Fibroblast of skin of right biceps (primary cell): ENCODE data around the gene LRRC37A.
A peak's percentile ranks its signal among the peaks of the same experiment; 100 is the strongest.
"Not testable (repeated sequence)": the region's sequence is repeated elsewhere in the genome, so short reads cannot be mapped to it uniquely, and the experiment has no call there.

Experiments used
- DNase-seq: peaks from one replicate; pipeline ENCODE4 v3.0.0-alpha.2; 2013

LRRC37A gene

GRCh38 chr17:46294831-46295230 lies at the start of gene LRRC37A:
Gene LRRC37A (plus strand): TSS chr17:46295131. CDS start chr17:46295134, 3 bp downstream.
- DNase-seq: not testable (repeated sequence)

GRCh38 chr17:46249153-46249552 lies 45.8 kb upstream of the LRRC37A start:
- DNase-seq: not testable (repeated sequence)

- DNase-seq: not testable (repeated sequence)
These were observed 42.1 kb upstream of the LRRC37A start for GRCh38 chr17:46252804-46253203.

- peak; percentile 64 for DNase-seq
These were observed 41.2 kb upstream of the LRRC37A start for GRCh38 chr17:46253722-46254121.

GRCh38 chr17:46254215-46254614 lies 40.7 kb upstream of the LRRC37A start:
- not testable (repeated sequence) for DNase-seq

GRCh38 chr17:46256369-46256768 lies 38.6 kb upstream of the LRRC37A start:
- not testable (repeated sequence) for DNase-seq

GRCh38 chr17:46259845-46260661 lies 34.9 kb upstream of the LRRC37A start:
- DNase-seq: peak; percentile 32

GRCh38 chr17:46262271-46262670 lies 32.7 kb upstream of the LRRC37A start:
- no peak for DNase-seq

GRCh38 chr17:46264456-46265198 lies 30.3 kb upstream of the LRRC37A start:
- peak; percentile 90 for DNase-seq

GRCh38 chr17:46266063-46266655 lies 28.8 kb upstream of the LRRC37A start:
- peak; percentile 75 for DNase-seq

- DNase-seq: peak; percentile 89
These were observed 28.0 kb upstream of the LRRC37A start for GRCh38 chr17:46266656-46267544.

GRCh38 chr17:46270032-46270431 lies 24.9 kb upstream of the LRRC37A start:
- DNase-seq: no peak

- no peak for DNase-seq
These were observed 21.2 kb upstream of the LRRC37A start for GRCh38 chr17:46273541-46274236.

- DNase-seq: no peak
These were observed 20.7 kb upstream of the LRRC37A start for GRCh38 chr17:46274238-46274637.

- not testable (repeated sequence) for DNase-seq
These were observed 18.0 kb upstream of the LRRC37A start for GRCh38 chr17:46276728-46277479.

- not testable (repeated sequence) for DNase-seq
These were observed 13.6 kb upstream of the LRRC37A start for GRCh38 chr17:46281336-46281735.

- not testable (repeated sequence) for DNase-seq
These were observed 12.3 kb upstream of the LRRC37A start for GRCh38 chr17:46282635-46283034.

GRCh38 chr17:46284467-46284866 lies 10.5 kb upstream of the LRRC37A start:
- peak; percentile 76 for DNase-seq

- peak; percentile 51 for DNase-seq
These were observed 9.4 kb upstream of the LRRC37A start for GRCh38 chr17:46285500-46285899.

- DNase-seq: peak; percentile 73
These were observed 8.1 kb upstream of the LRRC37A start for GRCh38 chr17:46286764-46287221.

- not testable (repeated sequence) for DNase-seq
These were observed 7.3 kb upstream of the LRRC37A start for GRCh38 chr17:46287587-46287986.
